ELR (cell line): Measurements from ENCODE around the gene TNFSF13.
"Not testable (repeated sequence)": the region's sequence is repeated elsewhere in the genome, so short reads cannot be mapped to it uniquely, and the experiment has no call there.

Experiments used
- DNase-seq: peaks from one replicate; pipeline ENCODE4 v3.0.0-alpha.2; 2015; ENCODE audit warnings: low read depth

The TNFSF13 gene

GRCh38 chr17:7591596-7591995, 33.0 kb downstream of the TNFSF13 start:
- DNase-seq, result no peak

- DNase-seq, result no peak
These were observed 34.0 kb downstream of the TNFSF13 start for GRCh38 chr17:7592422-7593021.

DNA sequence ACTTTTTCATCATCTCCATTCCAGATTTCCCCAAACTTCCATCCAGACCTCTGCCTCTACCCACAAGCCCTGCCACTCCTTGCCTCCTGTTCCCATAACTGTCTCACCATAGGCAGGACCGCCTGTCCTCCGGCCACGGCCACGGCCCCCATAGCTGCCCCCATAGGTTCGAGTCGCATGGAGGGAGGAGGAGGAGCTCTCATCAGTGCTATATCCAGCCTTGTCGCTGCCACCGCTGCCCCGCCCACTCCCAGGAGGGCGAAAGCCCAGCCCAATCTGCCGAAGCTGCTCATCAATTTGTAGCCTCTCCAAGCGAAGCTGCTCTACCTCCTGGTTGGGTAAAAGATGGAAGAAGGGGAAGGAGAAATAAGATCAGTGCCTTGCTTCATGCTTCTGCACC, 34.7 kb downstream of the TNFSF13 start:
- DNase-seq, result no peak

DNA sequence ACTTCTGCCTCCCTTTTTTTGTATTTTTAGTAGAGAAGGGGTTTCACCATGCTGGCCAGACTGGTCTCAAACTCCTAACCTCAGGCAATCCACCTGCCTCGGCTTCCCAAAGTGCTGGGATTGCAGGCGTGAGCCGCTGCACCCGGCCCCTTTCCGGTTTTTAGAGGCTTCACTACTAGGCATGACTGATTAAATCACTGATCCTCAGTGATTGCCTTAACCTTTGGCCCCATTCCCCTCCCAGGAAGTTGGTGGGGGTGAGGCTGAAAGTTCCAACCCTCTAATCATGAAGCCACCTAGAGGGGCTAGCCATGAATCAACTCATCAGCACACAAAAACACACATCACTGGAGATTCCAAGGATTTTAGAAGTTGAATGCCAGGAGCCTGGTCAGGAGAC, 39.0 kb downstream of the TNFSF13 start:
- not testable (repeated sequence) for DNase-seq

DNA sequence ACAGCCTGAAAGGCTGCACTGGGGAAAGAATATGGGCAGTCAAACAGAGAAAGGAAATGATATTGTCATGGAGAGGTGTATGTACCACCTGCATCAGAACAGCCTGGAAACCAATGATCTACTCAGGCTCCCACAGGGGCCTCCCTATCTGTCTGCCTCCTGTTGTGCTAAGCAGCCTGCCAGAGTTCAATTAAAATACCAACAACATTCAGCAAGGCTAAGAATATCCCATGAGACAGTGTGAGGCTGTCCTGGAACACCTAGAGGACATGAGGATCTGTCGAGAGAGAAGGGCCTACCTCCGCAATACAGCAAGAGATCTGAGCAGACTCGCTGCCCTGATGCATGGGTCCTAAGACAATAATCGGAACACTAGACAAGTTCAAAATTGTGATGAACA, 47.7 kb downstream of the TNFSF13 start:
- no peak for DNase-seq

DNA sequence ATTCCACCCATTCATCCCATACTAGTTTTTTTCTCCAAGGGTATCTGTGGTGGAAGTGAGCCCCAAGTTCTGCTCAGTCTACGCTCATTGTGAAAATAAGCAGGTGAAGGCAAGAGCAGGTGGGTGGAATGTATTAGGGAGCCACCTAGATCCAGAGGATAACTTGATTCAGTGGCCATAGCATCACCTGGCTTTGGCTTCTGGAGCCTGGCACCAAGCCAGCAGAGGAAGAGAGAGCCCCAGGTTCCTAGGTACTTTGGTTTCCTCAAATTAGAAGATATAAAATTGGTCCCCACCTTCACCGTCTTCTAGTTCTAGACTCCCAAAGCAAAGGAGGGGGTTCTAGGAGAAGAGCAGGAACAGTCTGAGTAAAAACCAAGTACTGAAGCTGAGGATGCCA, 52.1 kb downstream of the TNFSF13 start:
- DNase-seq, result no peak
